Renal cortex interstitium (tissue), 15 donors: ENCODE data around the gene FAM20B. TPM values are rescaled to one million over a fixed set of nuclear protein-coding genes. Genes with fewer than 3 reads are reported as not detected.
"Not testable (repeated sequence)": the region's sequence is repeated elsewhere in the genome, so short reads cannot be mapped to it uniquely, and the experiment has no call there.

Source experiments
- DNase-seq, 11 donors: peaks; one replicate each; pipeline ENCODE4 v3.0.0-alpha.2; 2013; ENCODE audit warnings: low read depth in 9 of 11, low spot score in 4 of 11; ENCODE audit errors: extremely low read depth in 1 of 11
- long read RNA-seq, 16 experiments: transcript quantifications; one replicate each; lab custom pipeline, GENCODE V29; 2026
- polyA plus RNA-seq, 3 donors: library from polyadenylated mRNA; unstranded; fragments of 120-200 nt; gene quantifications; one replicate each; pipeline ENCODE4 v1.2.1, GENCODE V29; 2013; ENCODE audit not compliant: insufficient read length in 3 of 3

The FAM20B gene
- 10 to 100 TPM; 37.5 to 45.2 (median 42.9) TPM for polyA plus RNA-seq
- long read RNA-seq, donor 1, full-length matches to known transcripts = 3 of 3 reads
- long read RNA-seq, donor 1, partial matches to known transcripts = 0 of 3 reads
- long read RNA-seq, donor 1, other reads (novel, unspliced or antisense) = 0 of 3 reads
- long read RNA-seq, donor 2, full-length matches to known transcripts = 1 of 1 reads
- long read RNA-seq, donor 2, partial matches to known transcripts = 0 of 1 reads
- long read RNA-seq, donor 2, other reads (novel, unspliced or antisense) = 0 of 1 reads
- long read RNA-seq, donor 3, full-length matches to known transcripts = 4 of 4 reads
- long read RNA-seq, donor 3, partial matches to known transcripts = 0 of 4 reads
- long read RNA-seq, donor 3, other reads (novel, unspliced or antisense) = 0 of 4 reads
- long read RNA-seq, donor 4, full-length matches to known transcripts = 1 of 1 reads
- long read RNA-seq, donor 4, partial matches to known transcripts = 0 of 1 reads
- long read RNA-seq, donor 4, other reads (novel, unspliced or antisense) = 0 of 1 reads
- long read RNA-seq, donor 5 = 0 reads
- long read RNA-seq, donor 6, full-length matches to known transcripts = 3 of 3 reads
- long read RNA-seq, donor 6, partial matches to known transcripts = 0 of 3 reads
- long read RNA-seq, donor 6, other reads (novel, unspliced or antisense) = 0 of 3 reads
- long read RNA-seq, donor 7, full-length matches to known transcripts = 5 of 21 reads
- long read RNA-seq, donor 7, partial matches to known transcripts = 16 of 21 reads
- long read RNA-seq, donor 7, other reads (novel, unspliced or antisense) = 0 of 21 reads
- long read RNA-seq, donor 8, full-length matches to known transcripts = 6 of 6 reads
- long read RNA-seq, donor 8, partial matches to known transcripts = 0 of 6 reads
- long read RNA-seq, donor 8, other reads (novel, unspliced or antisense) = 0 of 6 reads
- long read RNA-seq, donor 9, full-length matches to known transcripts = 2 of 2 reads
- long read RNA-seq, donor 9, partial matches to known transcripts = 0 of 2 reads
- long read RNA-seq, donor 9, other reads (novel, unspliced or antisense) = 0 of 2 reads
- long read RNA-seq, donor 10, full-length matches to known transcripts = 6 of 6 reads
- long read RNA-seq, donor 10, partial matches to known transcripts = 0 of 6 reads
- long read RNA-seq, donor 10, other reads (novel, unspliced or antisense) = 0 of 6 reads
- long read RNA-seq, donor 11, full-length matches to known transcripts = 3 of 8 reads
- long read RNA-seq, donor 11, partial matches to known transcripts = 5 of 8 reads
- long read RNA-seq, donor 11, other reads (novel, unspliced or antisense) = 0 of 8 reads
- long read RNA-seq, donor 12, full-length matches to known transcripts = 1 of 13 reads
- long read RNA-seq, donor 12, partial matches to known transcripts = 12 of 13 reads
- long read RNA-seq, donor 12, other reads (novel, unspliced or antisense) = 0 of 13 reads
- long read RNA-seq, donor 13, full-length matches to known transcripts = 5 of 28 reads
- long read RNA-seq, donor 13, partial matches to known transcripts = 23 of 28 reads
- long read RNA-seq, donor 13, other reads (novel, unspliced or antisense) = 0 of 28 reads
- long read RNA-seq, donor 14, full-length matches to known transcripts = 1 of 10 reads
- long read RNA-seq, donor 14, partial matches to known transcripts = 9 of 10 reads
- long read RNA-seq, donor 14, other reads (novel, unspliced or antisense) = 0 of 10 reads
- long read RNA-seq, donor 15, full-length matches to known transcripts = 2 of 11 reads
- long read RNA-seq, donor 15, partial matches to known transcripts = 9 of 11 reads
- long read RNA-seq, donor 15, other reads (novel, unspliced or antisense) = 0 of 11 reads
- long read RNA-seq, donor 16, full-length matches to known transcripts = 3 of 3 reads
- long read RNA-seq, donor 16, partial matches to known transcripts = 0 of 3 reads
- long read RNA-seq, donor 16, other reads (novel, unspliced or antisense) = 0 of 3 reads

GRCh38 chr1:179025125-179025974 is at the start of gene FAM20B:
FAM20B (plus strand) TSS chr1:179025894; CDS start chr1:179043848, 17,954 bp downstream.
- peak; percentile 75 to 90 (median 88) for DNase-seq

- DNase-seq = no peak
Measured at GRCh38 chr1:178976541-178976940, 49.2 kb upstream of the FAM20B start.

GRCh38 chr1:178986204-178986603 is 39.5 kb upstream of the FAM20B start:
- no peak for DNase-seq

- DNase-seq = not testable (repeated sequence)
Measured at GRCh38 chr1:178988198-178988597, 37.5 kb upstream of the FAM20B start.

- no peak for DNase-seq
Measured at GRCh38 chr1:178993559-178993958, 32.1 kb upstream of the FAM20B start.

- no peak for DNase-seq
Measured at GRCh38 chr1:178997428-178997827, 28.3 kb upstream of the FAM20B start.

- no peak for DNase-seq
Measured at GRCh38 chr1:178998295-178998694, 27.4 kb upstream of the FAM20B start.

GRCh38 chr1:178999061-178999460 is 26.6 kb upstream of the FAM20B start:
- no peak for DNase-seq

- DNase-seq = no peak
Measured at GRCh38 chr1:179001451-179001850, 24.2 kb upstream of the FAM20B start.

- not testable (repeated sequence) for DNase-seq
Measured at GRCh38 chr1:179002064-179002463, 23.6 kb upstream of the FAM20B start.

GRCh38 chr1:179002552-179003345 is 22.9 kb upstream of the FAM20B start:
- peak in 10 of 11 donors; percentile 65 to 87 (median 74) for DNase-seq

GRCh38 chr1:179003512-179004066 is 22.1 kb upstream of the FAM20B start:
- no peak for DNase-seq

GRCh38 chr1:179007233-179007632 is 18.5 kb upstream of the FAM20B start:
- no peak for DNase-seq

- no peak for DNase-seq
Measured at GRCh38 chr1:179010671-179011070, 15.0 kb upstream of the FAM20B start.

- DNase-seq = no peak
Measured at GRCh38 chr1:179012038-179012437, 13.7 kb upstream of the FAM20B start.

GRCh38 chr1:179014123-179014522 is 11.6 kb upstream of the FAM20B start:
- DNase-seq = no peak
